ENCODE data around the gene NOC3L. TPM values are rescaled to one million over a fixed set of nuclear protein-coding genes. Genes with fewer than 3 reads are reported as not detected.

NOC3L gene
- total and polyA plus RNA-seq, 4 donors = 3.6 to 14.7 (median 7.2) TPM

Other genes with a start within 250 kb of the NOC3L start
- 1 to 10 TPM; 5.6 to 7.5 TPM for gene TBC1D12, start 39.6 kb upstream of the NOC3L start, total RNA-seq
- gene TBC1D12, start 39.6 kb upstream of the NOC3L start, polyA plus RNA-seq = 1 to 10 TPM; 2.6 to 4.3 TPM
- gene HELLS, start 182.8 kb upstream of the NOC3L start, total RNA-seq = 10 to 100 TPM in 1 of 2 donors, 1 to 10 TPM in 1; 2.0 to 56.4 TPM
- 1 to 10 TPM; 1.2 to 1.6 TPM for gene HELLS, start 182.8 kb upstream of the NOC3L start, polyA plus RNA-seq

Data from liver (tissue), 4 donors.